Ectodermal cell (in vitro differentiated cells): ENCODE measurements around the gene TRPV2.
"Not testable (repeated sequence)": the region's sequence is repeated elsewhere in the genome, so short reads cannot be mapped to it uniquely, and the experiment has no call there.

Source experiments
- H3K27ac ChIP-seq: 2 replicates; pipeline ENCODE4 v1.7.0; 2013; ENCODE audit warnings: mild to moderate bottlenecking, low read depth, low read length; ENCODE audit not compliant: insufficient read depth, poor library complexity, severe bottlenecking
- H3K27me3 ChIP-seq: 2 replicates; pipeline ENCODE4 v1.7.0; 2013; ENCODE audit warnings: mild to moderate bottlenecking, low read length; ENCODE audit not compliant: insufficient read depth, control insufficient read depth, poor library complexity, severe bottlenecking
- H3K36me3 ChIP-seq: one replicate; pipeline ENCODE4 v1.7.0; 2013; ENCODE audit warnings: low read length; ENCODE audit not compliant: control insufficient read depth, insufficient read depth
- H3K4me1 ChIP-seq: one replicate; pipeline ENCODE4 v1.7.0; 2013; ENCODE audit warnings: low read length; ENCODE audit not compliant: control insufficient read depth, insufficient read depth
- H3K4me3 ChIP-seq: 2 replicates; pipeline ENCODE4 v1.7.0; 2013; ENCODE audit warnings: low read depth, low read length, control low read depth; ENCODE audit not compliant: insufficient read depth
- H3K9me3 ChIP-seq: 2 replicates; pipeline ENCODE4 v1.7.0; 2013; ENCODE audit warnings: mild to moderate bottlenecking, low read length, moderate library complexity; ENCODE audit not compliant: control insufficient read depth
- WGBS, 2 experiments: methylation state at CpG; one replicate each; pipeline ENCODE4 v1.1.7; 2013; ENCODE audit warnings: missing lambda C conversion rate in 2 of 2; 5-methylcytosine and 5-hydroxymethylcytosine counted together

Gene TRPV2

GRCh38 chr17:16443511-16444257, 28.3 kb downstream of the TRPV2 start:
- Histone ChIP-seq H3K27me3 (no peaks in the 10 kb centered on the region), H3K9me3 (no peaks in the 10 kb centered on the region), H3K27ac (peak overlapping the region; percentile 16), H3K36me3 (peaks cover 49% of the 10 kb centered on the region), H3K4me3 (no peak overlapping the region), H3K4me1 (peaks cover 36% of the 10 kb centered on the region)
- WGBS, 2 experiments = 91 to 92% methylated on average over 27 of the region's 27 CpGs

- WGBS, 2 experiments = 88 to 93% methylated on average over 6 of the region's 6 CpGs
- H3K4me3 ChIP-seq = no peak overlapping the region
- H3K27ac ChIP-seq = peak overlapping the region; percentile 16
- H3K4me1 ChIP-seq = peaks cover 36% of the 10 kb centered on the region
- H3K9me3 ChIP-seq = no peaks in the 10 kb centered on the region
- H3K27me3 ChIP-seq = no peaks in the 10 kb centered on the region
- peaks cover 53% of the 10 kb centered on the region for H3K36me3 ChIP-seq
Measured at GRCh38 chr17:16444258-16444886, 29.0 kb downstream of the TRPV2 start.

- no peaks in the 10 kb centered on the region for H3K9me3 ChIP-seq
- peaks cover 39% of the 10 kb centered on the region for H3K36me3 ChIP-seq
- peaks cover 19% of the 10 kb centered on the region for H3K4me1 ChIP-seq
- no peak overlapping the region for H3K27ac ChIP-seq
- no peaks in the 10 kb centered on the region for H3K27me3 ChIP-seq
- WGBS, 2 experiments = 89 to 94% methylated on average over 11 to 12 of the region's 12 CpGs
- no peak overlapping the region for H3K4me3 ChIP-seq
Measured at GRCh38 chr17:16446338-16446983, 31.1 kb downstream of the TRPV2 start.

- Histone ChIP-seq H3K36me3 (peaks cover 26% of the 10 kb centered on the region), H3K27me3 (no peaks in the 10 kb centered on the region), H3K4me3 (no peak overlapping the region), H3K27ac (no peak overlapping the region), H3K4me1 (peaks cover 12% of the 10 kb centered on the region), H3K9me3 (no peaks in the 10 kb centered on the region)
- 95% methylated on average over 8 of the region's 8 CpGs for WGBS, 2 experiments
Measured at GRCh38 chr17:16447676-16448075, 32.3 kb downstream of the TRPV2 start.

GRCh38 chr17:16448490-16448889, 33.1 kb downstream of the TRPV2 start:
- Histone ChIP-seq H3K4me3 (no peak overlapping the region), H3K4me1 (peaks cover 9% of the 10 kb centered on the region), H3K27ac (no peak overlapping the region), H3K27me3 (no peaks in the 10 kb centered on the region), H3K36me3 (peaks cover 19% of the 10 kb centered on the region), H3K9me3 (no peaks in the 10 kb centered on the region)
- 94 to 95% methylated on average over 6 of the region's 6 CpGs for WGBS, 2 experiments

- H3K36me3 ChIP-seq = peaks cover 13% of the 10 kb centered on the region
- H3K4me3 ChIP-seq = no peak overlapping the region
- H3K4me1 ChIP-seq = peaks cover 8% of the 10 kb centered on the region
- H3K27ac ChIP-seq = no peak overlapping the region
- no peaks in the 10 kb centered on the region for H3K27me3 ChIP-seq
- WGBS, 2 experiments = 95% methylated on average over 11 of the region's 11 CpGs
- no peaks in the 10 kb centered on the region for H3K9me3 ChIP-seq
Measured at GRCh38 chr17:16449121-16449570, 33.8 kb downstream of the TRPV2 start.

GRCh38 chr17:16450028-16450427, 34.7 kb downstream of the TRPV2 start:
- Histone ChIP-seq H3K9me3 (no peaks in the 10 kb centered on the region), H3K36me3 (peaks cover 9% of the 10 kb centered on the region), H3K4me1 (peaks cover 4% of the 10 kb centered on the region), H3K27me3 (no peaks in the 10 kb centered on the region), H3K27ac (no peak overlapping the region), H3K4me3 (no peak overlapping the region)
- 96 to 97% methylated on average over 4 of the region's 4 CpGs for WGBS, 2 experiments

GRCh38 chr17:16452268-16452667, 36.9 kb downstream of the TRPV2 start:
- H3K36me3 ChIP-seq, H3K27ac ChIP-seq, H3K4me1 ChIP-seq, H3K27me3 ChIP-seq, H3K9me3 ChIP-seq, H3K4me3 ChIP-seq: not testable (repeated sequence)
- WGBS, 2 experiments = 81 to 84% methylated on average over 8 of the region's 8 CpGs

- H3K36me3 ChIP-seq = peaks cover 3% of the 10 kb centered on the region
- no peak overlapping the region for H3K4me3 ChIP-seq
- 94 to 95% methylated on average over 4 of the region's 4 CpGs for WGBS, 2 experiments
- H3K4me1 ChIP-seq = peaks cover 4% of the 10 kb centered on the region
- no peaks in the 10 kb centered on the region for H3K9me3 ChIP-seq
- no peaks in the 10 kb centered on the region for H3K27me3 ChIP-seq
- H3K27ac ChIP-seq = no peak overlapping the region
Measured at GRCh38 chr17:16453493-16453851, 38.1 kb downstream of the TRPV2 start.

GRCh38 chr17:16455997-16456741, 40.8 kb downstream of the TRPV2 start:
- Histone ChIP-seq H3K27ac (no peak overlapping the region), H3K27me3 (no peaks in the 10 kb centered on the region), H3K4me1 (peaks cover 14% of the 10 kb centered on the region), H3K36me3 (no peaks in the 10 kb centered on the region), H3K4me3 (no peak overlapping the region), H3K9me3 (no peaks in the 10 kb centered on the region)
- 81 to 84% methylated on average over 5 of the region's 5 CpGs for WGBS, 2 experiments
